Liver (tissue), 9 donors: ENCODE results near the gene ACAT2. TPM values are rescaled to one million over a fixed set of nuclear protein-coding genes. Genes with fewer than 3 reads are reported as not detected.
A peak's percentile ranks its signal among the peaks of the same experiment; 100 is the strongest.
"Not testable (repeated sequence)": the region's sequence is repeated elsewhere in the genome, so short reads cannot be mapped to it uniquely, and the experiment has no call there.

Experiments
- DNase-seq: peaks from one replicate; pipeline ENCODE4 v3.0.0-alpha.2; 2017; ENCODE audit warnings: low spot score
- H3K27ac ChIP-seq, 2 donors: one replicate each; pipeline ENCODE4 v1.7.0; 2013; ENCODE audit warnings: inconsistent platforms in 2 of 2, low read length in 2 of 2, control low read depth in 1 of 2, low read depth in 1 of 2, mild to moderate bottlenecking in 1 of 2
- H3K27me3 ChIP-seq, 4 donors: one replicate each; pipeline versions ENCODE4 v1.6.1 to v1.7.0; 2013; ENCODE audit warnings: low read length in 3 of 4, inconsistent platforms in 1 of 4, mild to moderate bottlenecking in 1 of 4, moderate library complexity in 1 of 4; ENCODE audit not compliant: control insufficient read depth in 4 of 4, insufficient read depth in 4 of 4
- H3K36me3 ChIP-seq, 4 donors: one replicate each; pipeline versions ENCODE4 v1.6.1 to v1.7.0; 2013; ENCODE audit warnings: low read length in 3 of 4, mild to moderate bottlenecking in 3 of 4, low read depth in 1 of 4, moderate library complexity in 1 of 4; ENCODE audit not compliant: control insufficient read depth in 4 of 4, insufficient read depth in 3 of 4
- H3K4me1 ChIP-seq, 4 donors: one replicate each; pipeline versions ENCODE4 v1.6.1 to v1.7.0; 2013; ENCODE audit warnings: low read length in 3 of 4, mild to moderate bottlenecking in 3 of 4, moderate library complexity in 1 of 4; ENCODE audit not compliant: control insufficient read depth in 4 of 4, insufficient read depth in 4 of 4
- H3K4me3 ChIP-seq, 3 donors: one replicate each; pipeline versions ENCODE4 v1.6.1 to v1.7.0; 2013; ENCODE audit warnings: low read length in 3 of 3, control low read depth in 1 of 3, low read depth in 1 of 3, mild to moderate bottlenecking in 1 of 3
- H3K9ac ChIP-seq, 2 donors: one replicate each; pipeline ENCODE4 v1.7.0; 2013; ENCODE audit warnings: low read length in 2 of 2, mild to moderate bottlenecking in 2 of 2, moderate library complexity in 2 of 2, control low read depth in 1 of 2, low read depth in 1 of 2
- H3K9me3 ChIP-seq, 4 donors: one replicate each; pipeline versions ENCODE4 v1.6.1 to v1.7.0; 2013; ENCODE audit warnings: low read length in 3 of 4; ENCODE audit not compliant: control insufficient read depth in 4 of 4
- FOXA1 ChIP-seq: IDR thresholded peaks from 2 replicates; pipeline ENCODE4 v1.6.1; 2016; ENCODE audit warnings: antibody characterized with exemption
- FOXA2 ChIP-seq: IDR thresholded peaks from 2 replicates; pipeline ENCODE4 v1.6.1; 2016; ENCODE audit warnings: antibody characterized with exemption
- GABPA ChIP-seq, 2 donors: IDR thresholded peaks in 1 of 2; conservative IDR thresholded peaks in 1 of 2; 2 replicates each; pipeline ENCODE4 v1.6.1; 2016; ENCODE audit warnings: antibody characterized with exemption in 2 of 2, mild to moderate bottlenecking in 1 of 2, moderate library complexity in 1 of 2
- HNF4A ChIP-seq, 2 donors: conservative IDR thresholded peaks; 2 replicates each; pipeline ENCODE4 v1.6.1; 2016; ENCODE audit warnings: antibody characterized with exemption in 2 of 2, mild to moderate bottlenecking in 2 of 2
- HNF4G ChIP-seq: IDR thresholded peaks from 2 replicates; pipeline ENCODE4 v1.6.1; 2016; ENCODE audit warnings: antibody characterized with exemption
- JUND ChIP-seq, 2 donors: IDR thresholded peaks; 2 replicates each; pipeline ENCODE4 v1.6.1; 2016; ENCODE audit warnings: antibody characterized with exemption in 2 of 2
- NR2F2 ChIP-seq: IDR thresholded peaks from 2 replicates; pipeline ENCODE4 v1.6.1; 2016; ENCODE audit warnings: antibody characterized with exemption
- SP1 ChIP-seq: IDR thresholded peaks from 2 replicates; pipeline ENCODE4 v1.6.1; 2018; ENCODE audit warnings: antibody characterized with exemption, mild to moderate bottlenecking
- TAF1 ChIP-seq: conservative IDR thresholded peaks from 2 replicates; pipeline ENCODE4 v1.6.1; 2016; ENCODE audit warnings: antibody characterized with exemption, mild to moderate bottlenecking
- YY1 ChIP-seq: IDR thresholded peaks from 2 replicates; pipeline ENCODE4 v1.6.1; 2016; ENCODE audit warnings: antibody characterized with exemption, mild to moderate bottlenecking
- ZBTB33 ChIP-seq: IDR thresholded peaks from 2 replicates; pipeline ENCODE4 v1.6.1; 2016; ENCODE audit warnings: antibody characterized with exemption
- WGBS: extraction: QIAGEN DNeasy Blood & Tissue Kit; methylation state at CpG from one replicate; pipeline ENCODE4 v1.1.7; 2013; 5-methylcytosine and 5-hydroxymethylcytosine counted together
- polyA plus RNA-seq, 2 donors: library from polyadenylated mRNA; stranded (reverse) in 1 of 2; unstranded in 1 of 2; fragments of 200-250 nt in 1 of 2; fragments of >200 nt in 1 of 2; fragmentation: Nextera tagmentation in 1 of 2; extraction: Ambion mirVana in 1 of 2; gene quantifications; one replicate each; pipeline versions ENCODE4 v1.2.1 to v1.2.3, GENCODE V29; 2013 to 2015
- total RNA-seq, 2 donors: library from RNA; depleted of rRNA; stranded (reverse); fragments of >200 nt; gene quantifications; one replicate each; pipeline ENCODE4 v1.2.3, GENCODE V29; 2014
- TF ChIP-seq, protein P1 (sequence below): fragments of 150-350 bp; IDR thresholded peaks from 2 replicates; pipeline ENCODE4 v1.5.1; 2017; ENCODE audit warnings: improper control_type of control experiment, low read depth, low read length; ENCODE audit not compliant: missing input control
- TF ChIP-seq, protein P2 (sequence below): IDR thresholded peaks from 2 replicates; pipeline ENCODE4 v1.6.1; 2016; ENCODE audit warnings: antibody characterized with exemption, mild to moderate bottlenecking
- TF ChIP-seq, protein P3 (sequence below): IDR thresholded peaks from 2 replicates; pipeline ENCODE4 v1.6.1; 2016; ENCODE audit warnings: antibody characterized with exemption
- donor health status: healthy.
- donor health status: healthy.
- donor health status: healthy.
- donor health status: healthy.
- donor health status: healthy.

The ACAT2 gene
- total and polyA plus RNA-seq, 4 donors, result 68.2 to 116 (median 94.2) TPM

DNA sequence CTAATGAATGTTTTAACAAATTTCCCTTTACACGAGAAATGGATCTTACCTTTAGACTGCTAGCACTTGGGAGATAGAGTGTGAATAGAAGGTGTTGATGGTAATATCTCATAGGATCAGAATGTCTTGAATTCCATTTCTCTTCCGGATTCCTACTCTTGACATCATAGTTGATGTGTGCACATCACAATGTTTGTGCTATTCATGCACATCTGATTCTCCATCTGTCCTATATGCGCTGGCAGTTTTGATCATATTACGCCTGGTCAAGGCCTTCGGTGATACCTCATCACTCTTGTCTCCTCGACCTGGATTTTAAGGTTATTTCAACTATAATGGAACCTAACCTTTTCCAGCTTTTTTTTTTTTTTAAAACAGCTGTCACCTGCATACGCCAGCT, 16.8 kb upstream of the ACAT2 start:
- Histone ChIP-seq H3K9me3 (no peaks in the 10 kb centered on the region), H3K27me3 (no peaks in the 10 kb centered on the region), H3K4me1 (peaks cover 0 to 2% (median 0%) of the 10 kb centered on the region in 4 donors), H3K36me3 (peaks cover 3 to 81% (median 71%) of the 10 kb centered on the region in 4 donors), H3K9ac (no peak overlapping the region), H3K4me3 (no peak overlapping the region), H3K27ac (no peak overlapping the region)
- TF ChIP-seq GABPA (IDR thresholded peaks at IDR 0.05 in 1 of 2, conservative IDR thresholded peaks at IDR 0.05 in 1 of 2), result no peak
- no peak for TF ChIP-seq YY1
- TF ChIP-seq HNF4A (conservative IDR thresholded peaks at IDR 0.05), result no peak
- TF ChIP-seq, protein P1, sequence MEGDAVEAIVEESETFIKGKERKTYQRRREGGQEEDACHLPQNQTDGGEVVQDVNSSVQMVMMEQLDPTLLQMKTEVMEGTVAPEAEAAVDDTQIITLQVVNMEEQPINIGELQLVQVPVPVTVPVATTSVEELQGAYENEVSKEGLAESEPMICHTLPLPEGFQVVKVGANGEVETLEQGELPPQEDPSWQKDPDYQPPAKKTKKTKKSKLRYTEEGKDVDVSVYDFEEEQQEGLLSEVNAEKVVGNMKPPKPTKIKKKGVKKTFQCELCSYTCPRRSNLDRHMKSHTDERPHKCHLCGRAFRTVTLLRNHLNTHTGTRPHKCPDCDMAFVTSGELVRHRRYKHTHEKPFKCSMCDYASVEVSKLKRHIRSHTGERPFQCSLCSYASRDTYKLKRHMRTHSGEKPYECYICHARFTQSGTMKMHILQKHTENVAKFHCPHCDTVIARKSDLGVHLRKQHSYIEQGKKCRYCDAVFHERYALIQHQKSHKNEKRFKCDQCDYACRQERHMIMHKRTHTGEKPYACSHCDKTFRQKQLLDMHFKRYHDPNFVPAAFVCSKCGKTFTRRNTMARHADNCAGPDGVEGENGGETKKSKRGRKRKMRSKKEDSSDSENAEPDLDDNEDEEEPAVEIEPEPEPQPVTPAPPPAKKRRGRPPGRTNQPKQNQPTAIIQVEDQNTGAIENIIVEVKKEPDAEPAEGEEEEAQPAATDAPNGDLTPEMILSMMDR, result no peak
- no peak for DNase-seq
- WGBS, result 95% methylated on average over 7 of the region's 7 CpGs

- TF ChIP-seq HNF4G, result no peak
- no peak for TF ChIP-seq HNF4A (conservative IDR thresholded peaks at IDR 0.05)
- no peak for TF ChIP-seq FOXA2
- no peak for DNase-seq
- WGBS, result 88% methylated on average over 1 of the region's 1 CpG
- H3K4me3 ChIP-seq, result no peak overlapping the region
- no peaks in the 10 kb centered on the region for H3K9me3 ChIP-seq
- no peaks in the 10 kb centered on the region for H3K27me3 ChIP-seq
- peaks cover 8 to 80% (median 67%) of the 10 kb centered on the region in 4 donors for H3K36me3 ChIP-seq
- no peak overlapping the region for H3K9ac ChIP-seq
- H3K27ac ChIP-seq, result no peak overlapping the region
- H3K4me1 ChIP-seq, result peaks cover 0 to 2% (median 0%) of the 10 kb centered on the region in 4 donors
These were observed 15.1 kb upstream of the ACAT2 start for GRCh38 chr6:159746759-159747158.

- H3K27me3 ChIP-seq, H3K9ac ChIP-seq, DNase-seq, H3K4me3 ChIP-seq, H3K9me3 ChIP-seq, H3K4me1 ChIP-seq: not testable (repeated sequence)
- Histone ChIP-seq H3K36me3 (peaks cover 11 to 76% (median 68%) of the 10 kb centered on the region in 4 donors), H3K27ac (peak overlapping the region in 1 of 2 donors; percentile 46)
- 56% methylated on average over 7 of the region's 7 CpGs for WGBS
These were observed 13.7 kb upstream of the ACAT2 start for GRCh38 chr6:159748127-159748526.

DNA sequence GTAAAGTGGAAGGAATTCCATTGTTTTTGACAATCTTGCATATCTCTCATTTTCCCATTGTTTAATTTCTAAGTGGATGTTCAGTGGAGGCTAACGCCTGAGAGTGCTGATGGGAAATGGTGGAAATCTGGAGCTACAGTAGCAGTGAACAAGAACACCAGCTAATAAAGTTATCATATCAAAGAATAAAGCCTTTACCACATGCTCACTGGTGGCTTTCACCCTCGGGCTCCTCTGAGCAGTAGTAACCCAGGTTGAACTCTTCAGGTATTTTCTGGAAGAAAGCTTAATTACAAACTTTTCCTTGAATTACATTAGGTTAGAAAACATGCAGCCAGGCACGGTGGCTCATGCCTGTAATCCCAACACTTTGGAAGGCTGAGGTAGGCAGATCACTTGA, 10.4 kb upstream of the ACAT2 start:
- no peaks in the 10 kb centered on the region for H3K27me3 ChIP-seq
- 90% methylated on average over 3 of the region's 3 CpGs for WGBS
- H3K27ac ChIP-seq, result no peak overlapping the region
- no peak overlapping the region for H3K9ac ChIP-seq
- H3K9me3 ChIP-seq, result no peaks in the 10 kb centered on the region
- DNase-seq, result no peak
- peaks cover 11 to 70% (median 57%) of the 10 kb centered on the region in 4 donors for H3K36me3 ChIP-seq
- peaks cover 0 to 2% (median 0%) of the 10 kb centered on the region in 4 donors for H3K4me1 ChIP-seq
- H3K4me3 ChIP-seq, result no peak overlapping the region
- TF ChIP-seq SP1 (no peak), JUND (IDR thresholded peaks at IDR 0.05) (no peak), NR2F2 (no peak), TAF1 (no peak), FOXA1 (no peak), ZBTB33 (no peak), HNF4A (conservative IDR thresholded peaks at IDR 0.05) (no peak), FOXA2 (no peak)
- TF ChIP-seq, protein P2, sequence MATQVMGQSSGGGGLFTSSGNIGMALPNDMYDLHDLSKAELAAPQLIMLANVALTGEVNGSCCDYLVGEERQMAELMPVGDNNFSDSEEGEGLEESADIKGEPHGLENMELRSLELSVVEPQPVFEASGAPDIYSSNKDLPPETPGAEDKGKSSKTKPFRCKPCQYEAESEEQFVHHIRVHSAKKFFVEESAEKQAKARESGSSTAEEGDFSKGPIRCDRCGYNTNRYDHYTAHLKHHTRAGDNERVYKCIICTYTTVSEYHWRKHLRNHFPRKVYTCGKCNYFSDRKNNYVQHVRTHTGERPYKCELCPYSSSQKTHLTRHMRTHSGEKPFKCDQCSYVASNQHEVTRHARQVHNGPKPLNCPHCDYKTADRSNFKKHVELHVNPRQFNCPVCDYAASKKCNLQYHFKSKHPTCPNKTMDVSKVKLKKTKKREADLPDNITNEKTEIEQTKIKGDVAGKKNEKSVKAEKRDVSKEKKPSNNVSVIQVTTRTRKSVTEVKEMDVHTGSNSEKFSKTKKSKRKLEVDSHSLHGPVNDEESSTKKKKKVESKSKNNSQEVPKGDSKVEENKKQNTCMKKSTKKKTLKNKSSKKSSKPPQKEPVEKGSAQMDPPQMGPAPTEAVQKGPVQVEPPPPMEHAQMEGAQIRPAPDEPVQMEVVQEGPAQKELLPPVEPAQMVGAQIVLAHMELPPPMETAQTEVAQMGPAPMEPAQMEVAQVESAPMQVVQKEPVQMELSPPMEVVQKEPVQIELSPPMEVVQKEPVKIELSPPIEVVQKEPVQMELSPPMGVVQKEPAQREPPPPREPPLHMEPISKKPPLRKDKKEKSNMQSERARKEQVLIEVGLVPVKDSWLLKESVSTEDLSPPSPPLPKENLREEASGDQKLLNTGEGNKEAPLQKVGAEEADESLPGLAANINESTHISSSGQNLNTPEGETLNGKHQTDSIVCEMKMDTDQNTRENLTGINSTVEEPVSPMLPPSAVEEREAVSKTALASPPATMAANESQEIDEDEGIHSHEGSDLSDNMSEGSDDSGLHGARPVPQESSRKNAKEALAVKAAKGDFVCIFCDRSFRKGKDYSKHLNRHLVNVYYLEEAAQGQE, result no peak
- TF ChIP-seq, protein P3, sequence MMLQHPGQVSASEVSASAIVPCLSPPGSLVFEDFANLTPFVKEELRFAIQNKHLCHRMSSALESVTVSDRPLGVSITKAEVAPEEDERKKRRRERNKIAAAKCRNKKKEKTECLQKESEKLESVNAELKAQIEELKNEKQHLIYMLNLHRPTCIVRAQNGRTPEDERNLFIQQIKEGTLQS, result no peak
- TF ChIP-seq, protein P1, result no peak
